LHCN-M2 (cell line): ENCODE measurements around the gene SZRD1. TPM values are rescaled to one million over a fixed set of nuclear protein-coding genes. Genes with fewer than 3 reads are reported as not detected.

ENCODE experiments used
- DNase-seq: peaks from one replicate; pipeline ENCODE4 v3.0.0-alpha.2; 2012; ENCODE audit warnings: low read depth
- total RNA-seq: library from RNA; depleted of rRNA; stranded (reverse); fragments of >200 nt; gene quantifications from 2 replicates; pipeline ENCODE4 v1.2.3, GENCODE V29; 2014

Gene SZRD1
- total RNA-seq, 1 experiment from 2014 or later: 118 TPM

DNA sequence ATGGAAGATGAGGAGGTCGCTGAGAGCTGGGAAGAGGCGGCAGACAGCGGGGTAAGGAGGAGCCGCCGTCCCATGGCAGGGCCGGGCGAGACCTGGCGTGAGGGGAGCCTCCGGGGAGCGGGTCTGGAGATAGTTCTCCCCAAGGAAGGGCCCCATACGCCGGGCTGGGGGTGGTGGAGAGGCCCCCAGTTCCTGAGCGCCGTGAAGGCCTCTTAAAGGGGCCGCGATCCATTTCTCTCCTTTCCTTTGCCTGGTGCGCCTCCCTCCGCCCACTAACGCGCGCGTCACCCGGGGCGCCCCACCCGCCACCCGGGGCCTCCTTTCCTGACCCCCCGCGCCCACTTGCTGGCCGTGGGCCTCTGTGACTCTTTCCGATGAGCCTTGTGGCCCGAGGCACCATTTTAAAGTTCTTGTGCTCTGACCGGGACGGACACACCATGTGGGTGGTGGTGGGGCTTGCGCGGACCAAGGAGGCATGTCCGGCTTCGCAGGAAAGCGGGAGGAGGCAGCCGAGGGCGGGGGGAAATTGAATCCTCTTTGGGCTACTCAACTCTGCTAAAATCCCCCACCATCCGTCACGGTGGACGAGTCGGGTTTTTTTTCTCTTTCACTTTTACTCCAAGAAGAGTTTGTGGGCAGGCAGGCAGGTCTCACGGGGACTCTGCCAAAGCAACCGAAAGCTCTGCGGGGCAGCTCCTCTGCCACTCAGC lies 371 bp downstream of the SZRD1 start:
- DNase-seq: peak; percentile 84

DNA sequence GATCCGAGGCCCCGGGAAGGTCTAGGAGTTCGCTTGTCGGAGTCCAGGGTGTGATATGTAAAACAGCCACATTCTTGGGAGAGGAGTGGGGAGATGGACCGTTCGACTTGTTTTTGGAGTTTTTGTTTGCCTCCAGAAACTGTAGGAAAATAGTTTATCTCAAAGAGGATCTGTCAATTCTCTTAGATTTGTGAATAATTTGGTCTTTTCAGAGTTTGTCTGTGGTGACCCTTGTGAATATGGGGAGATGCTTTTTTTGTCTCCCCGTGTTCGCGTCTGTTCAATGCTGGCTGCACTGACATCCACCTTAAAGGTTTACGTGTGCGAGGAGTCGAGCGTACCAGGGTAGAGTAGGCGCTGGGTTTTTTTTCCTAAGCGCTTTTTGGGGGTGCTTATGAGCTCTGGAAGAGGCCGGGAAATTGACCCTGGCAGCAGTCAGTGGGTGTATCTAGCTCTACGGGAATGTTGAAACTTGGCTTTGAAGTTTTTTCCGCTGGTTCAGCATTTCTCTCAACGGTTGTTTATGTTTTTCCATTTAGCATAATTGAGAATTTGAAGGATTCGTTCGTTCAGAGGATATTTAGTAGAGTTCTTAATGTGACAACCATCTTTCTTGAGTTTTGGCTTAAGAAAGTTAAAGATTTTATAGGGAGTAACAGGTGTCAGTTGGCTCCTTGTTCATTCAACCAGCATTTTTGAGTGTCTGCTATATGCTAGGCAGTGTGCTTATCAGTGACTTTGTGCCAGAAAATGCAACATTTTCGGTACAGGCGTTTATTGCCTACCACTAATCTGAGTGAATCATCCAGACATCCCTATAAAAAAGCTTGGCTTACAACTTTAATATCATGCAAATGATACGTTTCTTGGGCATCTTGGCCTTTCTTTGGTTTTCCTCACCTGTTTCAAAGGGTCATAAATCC lies 1.2 kb downstream of the SZRD1 start:
- peak; percentile 70 for DNase-seq

DNA sequence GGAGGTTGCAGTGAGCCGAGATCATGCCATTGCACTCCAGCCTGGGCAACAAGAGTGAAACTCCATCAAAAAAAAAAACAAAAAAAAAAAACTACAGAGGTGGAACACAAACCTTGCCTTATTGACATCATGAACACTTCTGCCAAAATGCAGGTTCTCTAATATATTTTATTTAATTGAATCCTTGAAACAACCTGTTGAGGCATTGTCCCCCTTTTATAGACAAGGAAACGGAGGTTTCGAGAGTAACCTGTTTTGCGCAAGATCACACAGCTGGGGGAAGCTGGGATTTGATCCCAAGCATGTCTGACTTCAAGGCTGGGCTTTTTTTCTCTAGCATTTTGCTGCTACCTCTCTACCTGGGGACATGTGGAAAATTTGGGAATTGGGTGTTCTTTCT lies 2.8 kb downstream of the SZRD1 start:
- no peak for DNase-seq

DNA sequence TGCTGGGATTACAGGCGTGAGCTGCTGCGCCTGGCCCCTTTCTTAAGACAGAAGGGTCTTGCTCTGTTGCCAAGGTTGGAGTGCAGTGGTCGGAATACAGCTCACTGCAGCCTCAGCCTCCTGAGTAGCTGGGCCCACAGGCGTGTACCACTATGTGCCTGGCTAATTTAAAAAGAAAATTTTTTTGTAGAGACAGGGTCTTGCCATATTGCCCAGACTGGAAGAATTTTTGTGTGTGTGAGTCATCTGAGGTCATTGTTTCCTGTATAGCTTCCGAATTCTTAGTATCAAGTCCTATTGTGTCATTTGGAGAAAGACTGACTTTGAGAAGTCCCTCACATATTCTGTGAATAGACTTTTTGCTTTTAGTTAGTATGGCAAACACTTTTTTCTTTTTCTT lies 4.7 kb downstream of the SZRD1 start:
- no peak for DNase-seq

DNA sequence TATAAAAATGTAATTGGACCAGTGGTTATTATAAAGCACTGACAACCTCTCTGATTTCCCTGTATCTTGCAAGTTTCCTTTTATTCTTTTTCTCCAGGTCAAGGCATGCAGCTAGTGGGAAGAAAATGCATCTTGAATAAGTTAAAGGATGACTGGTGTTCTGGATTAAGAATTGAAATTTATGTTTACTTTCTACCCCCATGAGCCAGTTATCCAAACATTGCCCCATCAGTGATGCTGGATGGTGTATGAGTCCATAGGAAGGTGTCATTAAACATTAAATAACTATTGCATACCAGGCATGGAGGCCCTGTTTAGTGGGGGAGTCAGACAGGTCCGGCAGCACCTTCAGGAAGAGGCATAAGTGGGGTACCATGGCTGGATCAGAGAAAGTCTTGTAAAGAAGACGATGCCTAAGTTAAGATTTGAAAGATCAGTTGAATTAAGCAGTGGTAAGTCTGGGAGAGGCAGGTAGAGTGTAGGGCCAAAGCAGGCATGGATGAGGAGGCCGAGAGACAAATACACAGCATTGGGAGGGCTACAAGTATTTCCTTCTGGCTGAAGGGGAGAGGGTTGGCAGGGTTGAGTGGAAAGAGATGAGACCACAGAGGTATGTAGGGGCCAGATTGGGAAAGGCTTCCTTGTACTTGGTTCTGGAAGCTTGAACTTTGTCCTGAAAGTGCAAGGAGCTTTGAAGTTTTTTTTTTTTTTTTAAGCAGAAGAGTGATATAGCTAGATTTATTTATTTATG lies 5.7 kb downstream of the SZRD1 start:
- DNase-seq: no peak

DNA sequence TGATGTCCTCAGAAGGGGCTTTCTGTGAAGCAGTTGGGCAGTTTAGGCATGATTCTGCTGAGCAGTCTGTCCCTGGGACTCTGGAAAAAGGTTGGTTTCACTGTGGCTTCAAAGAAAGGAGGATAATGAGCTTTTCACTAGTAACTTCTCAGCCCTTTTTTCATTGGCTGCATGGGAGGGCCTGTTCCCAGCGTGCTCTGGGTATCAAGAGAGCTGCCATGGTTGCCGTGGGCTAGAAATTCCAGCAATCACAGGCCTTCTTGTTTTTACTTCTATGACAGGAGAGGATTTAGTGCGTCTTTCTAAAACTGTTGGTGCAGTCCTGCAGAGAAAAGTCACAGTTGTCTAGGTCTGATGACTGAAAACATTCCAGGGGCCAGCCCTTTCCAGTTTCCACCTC lies 7.2 kb downstream of the SZRD1 start:
- DNase-seq: no peak

DNA sequence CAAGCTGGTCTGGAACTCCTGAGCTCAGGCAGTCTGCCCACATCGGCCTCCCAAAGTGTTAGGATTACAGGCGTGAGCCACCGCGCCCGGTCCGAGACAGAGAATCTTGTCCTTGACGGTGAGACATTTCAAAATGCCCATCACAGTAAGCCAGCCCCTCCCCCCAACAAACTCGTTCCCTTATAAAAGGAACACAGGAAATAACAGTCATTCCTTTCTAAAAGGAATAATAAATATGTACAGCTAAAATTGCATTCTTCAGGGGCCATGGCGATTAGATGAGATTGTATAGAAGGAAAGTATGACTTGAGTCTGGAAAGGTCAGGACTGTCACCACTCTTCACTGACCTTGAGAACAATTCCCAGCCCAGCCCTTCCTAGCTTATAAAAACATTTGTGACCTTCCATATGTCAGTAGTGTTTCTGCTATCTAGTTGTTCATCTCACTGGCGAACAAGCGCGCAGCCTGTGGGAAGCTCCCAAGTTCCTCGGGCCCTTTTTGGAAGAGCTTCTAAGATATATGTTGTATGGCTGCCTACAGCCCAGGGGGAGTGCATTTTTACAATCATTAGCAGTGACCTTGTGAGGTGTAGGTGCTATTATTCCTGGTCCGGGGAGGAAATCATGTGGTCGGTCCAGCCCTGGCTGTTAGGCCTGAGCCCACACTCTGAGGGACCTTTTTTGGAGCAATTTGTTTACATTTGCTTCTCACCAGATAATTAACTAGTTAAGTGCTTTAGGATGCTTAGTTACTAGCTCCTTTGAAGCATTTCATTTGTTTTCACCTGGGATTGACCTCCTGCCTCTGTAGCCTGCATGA lies 8.7 kb downstream of the SZRD1 start:
- no peak for DNase-seq

DNA sequence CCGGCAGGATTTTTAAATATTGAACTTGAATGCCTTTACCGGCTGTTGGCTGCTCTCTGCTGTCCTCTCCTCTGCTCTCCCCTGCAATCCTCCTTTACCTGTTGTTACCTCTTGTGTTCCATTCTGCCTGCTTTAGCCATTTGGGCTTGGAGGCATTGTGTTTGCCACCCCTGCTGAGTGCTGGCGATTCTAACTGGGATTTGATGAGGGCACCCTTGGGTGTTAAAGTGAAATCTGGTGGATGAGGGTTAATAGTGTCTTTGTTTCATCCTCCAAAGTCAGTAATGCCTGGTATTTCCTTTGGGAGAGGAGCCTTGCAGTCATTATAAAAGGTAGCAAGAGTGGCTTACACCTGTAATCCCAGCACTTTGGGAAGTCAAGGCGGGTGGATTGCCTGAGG lies 9.9 kb downstream of the SZRD1 start:
- DNase-seq: no peak

DNA sequence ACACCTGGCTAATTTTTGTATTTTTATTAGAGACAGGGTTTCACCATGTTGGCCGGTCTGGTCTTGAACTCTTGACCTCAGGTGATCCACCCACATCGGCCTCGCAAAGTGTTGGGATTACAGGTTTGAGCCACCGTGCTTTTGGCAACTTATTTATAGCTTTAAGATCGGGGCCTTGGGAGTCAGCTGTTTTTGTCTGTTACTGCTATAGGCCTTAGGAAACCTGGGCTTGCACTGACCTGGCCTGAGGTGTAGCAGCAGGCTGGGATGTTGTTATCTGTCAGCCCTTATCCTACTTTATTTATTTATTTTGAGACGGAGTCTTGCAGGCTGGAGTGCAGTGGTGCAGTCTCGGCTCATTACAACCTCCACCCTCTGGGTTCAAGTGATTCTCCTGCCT lies 11.4 kb downstream of the SZRD1 start:
- no peak for DNase-seq

DNA sequence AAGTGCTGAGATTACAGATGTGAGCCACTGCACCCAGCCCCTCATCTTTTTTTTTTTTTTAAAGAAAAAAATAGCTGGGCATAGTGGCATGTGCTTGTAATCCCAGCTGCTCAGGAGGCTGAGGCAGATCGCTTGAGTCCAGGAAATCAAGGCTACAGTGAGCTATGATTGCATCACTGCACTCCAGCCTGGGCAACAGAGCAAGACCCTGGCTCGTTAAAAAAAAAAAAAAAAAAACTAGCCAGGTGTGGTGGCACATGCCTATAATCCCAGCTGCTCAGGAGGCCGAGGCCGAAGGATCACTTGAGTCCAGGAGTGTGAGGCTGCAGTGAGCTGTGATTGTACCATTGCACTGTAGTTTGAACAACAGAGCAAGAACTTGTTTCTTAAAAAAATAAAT lies 13.8 kb downstream of the SZRD1 start:
- no peak for DNase-seq

DNA sequence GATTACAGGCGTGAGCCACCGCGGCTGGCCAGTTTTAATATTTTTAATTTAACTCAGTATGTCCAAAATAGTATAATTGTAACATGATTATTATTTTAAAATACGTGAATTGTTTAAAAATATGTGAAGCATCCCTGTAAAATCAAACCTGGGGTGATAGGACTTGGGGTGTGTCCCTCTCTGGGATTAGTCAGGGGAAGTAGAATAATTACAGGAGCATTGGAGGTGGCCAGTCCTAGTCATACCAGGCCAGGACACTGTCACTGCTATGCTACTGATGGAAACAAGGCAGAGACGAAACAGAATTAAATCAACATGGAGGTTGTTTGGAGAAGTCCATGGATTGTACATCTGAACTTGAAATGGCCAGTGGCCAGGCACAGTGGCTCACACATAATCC lies 16.8 kb downstream of the SZRD1 start:
- no peak for DNase-seq

DNA sequence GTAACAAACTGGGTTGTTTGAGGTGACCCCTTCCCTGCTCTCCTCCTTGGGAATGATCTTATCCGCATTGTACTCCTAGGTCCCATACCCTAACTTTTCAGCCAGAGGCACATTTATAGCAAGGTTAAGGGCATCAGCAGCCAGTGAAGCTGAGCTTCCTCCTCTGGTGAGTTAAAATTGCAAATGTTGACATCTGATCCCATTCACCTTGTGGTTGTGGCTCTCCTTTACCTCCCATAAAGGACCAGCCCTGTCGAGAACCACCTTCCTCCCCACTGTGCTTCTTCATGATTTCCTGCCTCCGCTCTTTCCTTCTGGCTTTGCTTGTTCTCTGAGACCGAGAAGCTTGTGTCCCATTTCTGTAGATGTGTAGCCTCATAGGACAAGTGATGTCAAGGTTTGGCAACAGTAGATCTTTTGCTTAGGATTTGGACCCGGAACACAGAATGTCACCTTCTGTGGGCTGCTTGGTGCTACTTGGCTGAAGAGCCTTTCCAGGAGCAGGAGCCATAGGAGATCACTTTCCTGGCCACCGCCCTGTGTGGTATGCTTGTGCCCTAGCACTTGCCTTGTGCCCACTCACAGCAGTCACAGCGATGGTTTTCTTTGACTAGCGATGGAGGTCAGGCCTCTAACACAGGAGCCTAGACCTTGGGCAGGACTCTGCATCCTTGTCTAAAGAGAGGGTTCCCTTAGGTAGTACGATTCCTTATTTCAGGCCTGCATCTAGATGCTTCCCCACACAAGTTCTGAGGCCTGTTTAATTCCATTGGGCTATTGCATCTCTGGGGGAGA lies 18.8 kb downstream of the SZRD1 start:
- no peak for DNase-seq

DNA sequence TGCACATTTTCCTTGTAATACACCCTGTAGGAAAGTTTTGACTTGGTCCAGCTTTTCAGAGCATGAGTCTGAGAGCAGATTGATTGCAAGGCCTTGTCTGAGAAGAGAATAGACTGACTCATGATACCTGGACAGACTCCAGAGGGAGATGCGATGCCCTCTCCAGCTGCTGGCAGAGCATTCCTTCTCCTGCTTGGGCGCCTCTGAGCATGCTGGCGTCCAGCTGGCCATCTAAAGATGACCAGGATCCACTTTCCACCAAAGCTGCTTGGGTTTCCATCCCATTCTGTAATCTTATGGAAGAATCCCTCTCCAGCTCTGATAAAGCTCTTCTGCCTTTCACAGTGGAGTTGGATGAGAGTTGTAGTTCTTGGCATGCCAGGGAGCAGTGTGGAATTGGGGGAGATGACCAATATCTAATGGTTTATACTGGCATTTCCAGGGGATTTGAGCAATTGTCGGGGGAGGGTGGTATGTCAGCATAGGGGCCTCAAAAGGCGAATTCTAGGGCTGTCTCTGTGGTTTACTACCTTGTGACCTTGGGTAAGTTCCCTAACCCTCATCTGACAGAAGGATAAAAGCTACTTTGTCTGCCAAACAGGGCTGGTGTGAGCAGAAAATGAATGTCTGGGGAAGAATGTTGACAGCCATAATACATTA lies 19.5 kb downstream of the SZRD1 start:
- DNase-seq: peak; percentile 94

DNA sequence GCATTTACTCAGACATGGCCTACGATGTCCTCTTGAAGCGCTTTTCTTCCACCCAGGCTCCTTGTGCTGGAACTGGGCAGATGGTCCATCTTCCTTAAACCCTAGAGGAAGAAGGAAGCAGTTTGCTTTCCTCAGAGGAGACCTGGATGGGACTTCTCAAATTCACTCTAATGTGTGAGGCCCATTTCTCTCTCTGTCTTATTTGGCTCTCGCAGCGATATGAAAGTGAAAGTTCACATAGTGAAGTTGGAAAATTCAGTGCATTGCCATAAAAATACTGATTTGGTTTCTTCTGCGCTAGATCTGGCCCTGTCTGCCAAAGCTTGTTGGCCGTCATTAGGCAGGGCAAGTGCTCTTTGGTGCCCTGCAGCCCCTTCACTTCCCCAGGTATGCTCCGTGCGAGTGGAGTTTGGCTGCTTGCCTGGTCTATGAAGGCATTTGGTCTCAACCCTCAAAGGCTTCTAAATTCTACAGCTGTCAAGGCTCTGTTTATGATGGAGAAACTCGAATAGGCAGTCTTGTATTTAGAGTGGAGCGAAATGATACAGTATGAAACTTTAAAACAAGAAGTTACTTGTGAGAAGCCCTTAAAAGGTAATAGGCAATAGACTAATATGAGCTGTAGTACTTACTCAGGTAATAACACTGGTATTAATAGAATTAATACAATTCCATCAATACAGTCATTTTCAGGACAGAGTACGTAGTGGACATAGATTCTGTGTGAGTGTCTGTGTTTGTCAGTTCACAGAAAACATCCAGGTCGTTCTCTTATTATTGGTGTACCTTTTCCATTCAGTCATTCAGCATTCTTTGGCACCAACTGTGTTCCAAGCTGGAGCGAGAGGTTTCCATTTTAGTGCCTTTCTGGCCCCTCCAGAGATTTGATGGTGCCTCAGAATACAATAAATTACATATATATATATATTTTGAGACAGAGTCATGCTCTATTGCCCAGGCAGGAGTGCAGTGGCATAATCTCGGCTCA lies 20.5 kb downstream of the SZRD1 start:
- DNase-seq: no peak

DNA sequence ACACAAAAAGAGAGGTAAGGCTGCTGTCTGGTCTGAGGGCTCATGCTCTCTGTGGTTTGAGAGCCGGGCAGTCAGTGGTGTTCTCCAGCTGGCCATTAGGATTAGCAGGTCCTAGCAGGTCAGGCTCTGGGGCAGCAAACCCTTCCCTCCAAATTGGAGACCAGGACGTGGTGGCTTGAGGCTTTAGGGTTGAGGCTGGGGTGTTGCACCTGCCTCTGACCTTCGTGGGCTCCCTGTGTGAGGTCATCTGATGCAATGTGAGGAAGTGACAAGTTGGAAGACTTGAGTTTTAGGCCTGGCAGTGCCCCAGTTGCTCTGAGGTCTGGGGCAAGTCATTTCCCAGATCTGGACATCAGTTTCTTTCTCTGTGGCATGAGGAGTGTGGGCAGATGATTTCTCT lies 24.4 kb downstream of the SZRD1 start:
- peak; percentile 71 for DNase-seq

DNA sequence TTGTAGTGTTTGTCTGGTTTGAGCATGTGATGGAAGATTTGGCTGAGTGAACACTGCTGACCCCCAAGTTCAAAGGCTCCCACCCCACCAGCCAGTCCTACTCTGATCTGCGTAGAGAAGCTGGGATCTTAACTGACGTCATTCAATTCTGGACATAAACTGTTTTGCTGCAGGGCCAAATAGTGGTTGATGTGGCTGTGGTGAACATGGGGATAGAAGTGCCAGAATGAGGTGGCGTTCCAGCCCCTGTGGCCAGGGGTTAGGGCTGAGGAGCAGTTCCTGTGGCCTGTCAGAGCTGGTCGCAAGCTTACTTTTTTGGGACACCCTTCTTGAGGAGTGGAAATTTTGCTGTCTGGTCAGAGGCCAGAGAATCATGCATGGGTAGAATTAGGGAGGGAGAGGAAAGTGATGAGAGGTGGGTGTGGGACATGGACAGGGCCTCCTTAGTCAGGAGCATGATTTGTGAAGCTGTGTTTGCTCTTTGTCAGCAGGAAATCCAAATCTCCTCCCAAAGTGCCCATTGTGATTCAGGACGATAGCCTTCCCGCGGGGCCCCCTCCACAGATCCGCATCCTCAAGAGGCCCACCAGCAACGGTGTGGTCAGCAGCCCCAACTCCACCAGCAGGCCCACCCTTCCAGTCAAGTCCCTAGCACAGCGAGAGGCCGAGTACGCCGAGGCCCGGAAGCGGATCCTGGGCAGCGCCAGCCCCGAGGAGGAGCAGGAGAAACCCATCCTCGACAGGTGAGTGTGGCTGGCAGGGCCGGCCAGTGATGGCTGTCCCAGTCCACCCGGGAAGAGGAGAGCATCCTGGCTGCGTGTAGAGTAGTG lies 25.9 kb downstream of the SZRD1 start:
- no peak for DNase-seq

DNA sequence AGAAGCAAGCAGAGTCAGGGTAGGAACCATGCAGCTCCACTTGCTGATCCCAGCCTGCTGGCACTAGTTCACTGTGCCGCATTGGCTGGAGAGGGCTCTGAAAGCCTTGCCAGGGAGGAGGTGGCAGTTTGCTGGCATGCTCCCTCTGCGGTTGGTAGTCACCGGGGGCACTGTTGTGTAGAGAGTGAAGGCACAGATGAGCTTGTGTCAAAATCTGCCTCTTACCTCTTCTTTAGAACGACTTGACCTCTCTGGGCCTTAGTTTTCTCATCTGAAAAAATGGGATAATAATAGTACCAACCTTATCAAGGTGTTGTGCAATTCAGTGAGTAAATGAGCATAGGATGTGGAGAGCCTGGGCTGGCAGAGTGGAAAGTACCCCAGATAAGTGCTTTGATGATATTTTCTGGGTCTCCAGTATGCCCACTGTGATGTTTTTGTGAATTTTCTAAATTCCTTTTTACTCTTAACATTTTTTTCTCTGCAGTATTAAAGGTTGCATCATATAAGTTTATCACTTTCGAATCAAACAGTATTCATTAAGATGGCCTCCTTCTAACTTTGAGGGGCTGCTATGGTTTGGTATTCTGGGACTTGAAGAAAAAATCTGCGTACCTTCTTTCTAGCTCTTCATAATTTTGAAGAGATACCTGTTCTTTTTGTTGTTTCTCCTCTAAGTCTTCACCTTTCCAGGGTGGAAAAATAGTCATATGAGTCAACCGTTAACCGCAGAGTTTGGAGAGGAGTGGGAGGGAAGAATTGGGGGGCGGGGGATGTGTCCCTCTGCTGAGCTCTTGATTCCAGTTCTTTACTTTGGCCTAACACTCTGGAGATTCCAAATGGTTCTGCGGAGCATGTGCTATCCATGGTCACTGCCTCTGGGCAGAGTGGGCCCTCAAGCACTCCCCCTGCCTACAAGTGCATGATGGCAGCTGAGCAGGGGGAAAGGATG lies 26.8 kb downstream of the SZRD1 start:
- no peak for DNase-seq
